ENCODE results near the gene MPZL1.

Gene MPZL1

GRCh38 chr1:167833904-167834303, 112.1 kb downstream of the MPZL1 start:
- in situ Hi-C loops (cut with MboI; ENCODE audit: low sequenced_read_pairs), result no loop called here

- in situ Hi-C loops (cut with MboI; ENCODE audit: low sequenced_read_pairs), result no loop called here
These were observed 114.4 kb downstream of the MPZL1 start for GRCh38 chr1:167836197-167836596.

- in situ Hi-C loops (cut with MboI; ENCODE audit: low sequenced_read_pairs), result no loop called here
These were observed 115.5 kb downstream of the MPZL1 start for GRCh38 chr1:167837326-167837725.

DNA sequence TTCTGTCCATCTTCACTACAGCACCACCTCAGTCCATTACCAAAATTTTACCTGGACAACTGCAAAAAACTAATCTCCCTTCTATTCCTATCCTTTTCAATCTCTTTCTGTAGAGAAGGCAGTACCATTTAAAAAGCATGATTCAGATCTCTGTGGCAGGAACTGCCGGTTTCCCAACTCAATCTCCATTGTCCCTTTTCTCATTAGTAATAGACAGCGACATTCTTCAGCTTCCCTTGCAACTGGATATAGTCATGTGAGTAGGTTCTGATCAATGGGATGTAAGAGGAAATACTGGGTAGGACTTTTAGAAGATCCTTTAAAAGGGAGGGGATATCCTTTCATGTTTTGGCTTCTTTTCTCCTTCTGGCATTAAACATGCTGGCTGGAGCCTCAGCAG, 117.2 kb downstream of the MPZL1 start:
- in situ Hi-C loops (cut with MboI; ENCODE audit: low sequenced_read_pairs), result no loop called here

Data from HL-60/S4 treated with phorbol 12-myristate 13-acetate at 8.2 ng/mL for 4 days and 3 days (cell line).